H1 (cell line): ENCODE data around the gene PIGL. TPM values are rescaled to one million over a fixed set of nuclear protein-coding genes. Genes with fewer than 3 reads are reported as not detected.

Experiments
- CBX5 ChIP-seq: fragments of 300-800, 300-1000 bp; sonication (generic); IDR thresholded peaks from 2 replicates; pipeline ENCODE4 v1.7.1; 2016; ENCODE audit warnings: antibody characterized with exemption, low read length, low read depth
- polyA plus RNA-seq, 7 experiments: library from polyadenylated mRNA; depleted of rRNA in 3 of 7; stranded (reverse) in 5 of 7; unstranded in 2 of 7; fragments of >200 nt in 5 of 7; fragments of 200-250 nt in 2 of 7; gene quantifications; 1 replicate in 5 of 7; 2 replicates in 1 of 7; 4 replicates in 1 of 7; pipeline versions ENCODE4 v1.2.1 to v1.2.3, GENCODE V29; 2011 to 2013; ENCODE audit warnings: missing spikeins in 2 of 7, mixed read lengths in 2 of 7
- total RNA-seq: library from RNA; stranded (reverse); fragmentation: NEBNext Ultra II Directional; extraction: Animal tissue kit (Norgen Biotek cat#: 25700); gene quantifications from 2 replicates; pipeline ENCODE4 v1.2.1, GENCODE V29; 2021

PIGL gene
- total and polyA plus RNA-seq, 2 of the 8 experiments (the other 6 are each of a cell fraction or from before 2014, with no cell fraction given): 28.4 to 30.8 TPM

GRCh38 chr17:16247586-16247984, 30.6 kb downstream of the PIGL start (continued):
- no peak for TF ChIP-seq CBX5
